IMR-90 (cell line): Measurements from ENCODE around the gene IL34. TPM values are rescaled to one million over a fixed set of nuclear protein-coding genes. Genes with fewer than 3 reads are reported as not detected.

Source experiments
- ATAC-seq: fragments of 200-7000 bp; cut with Tn5 transposase; 2 replicates; pipeline ENCODE4 v1.9.1; 2020; ENCODE audit warnings: low read depth, mild to moderate bottlenecking, moderate library complexity
- BruUV-seq: library from RNA; stranded (reverse); fragments of 400-500 nt; replicated peaks from 2 replicates; lab custom pipeline; 2021; lab: Mats Ljungman, UMichigan
- CTCF ChIA-PET: fragments of 300-600 bp; formaldehyde crosslinking; extraction: SDS; loops from one replicate; lab custom pipeline; 2021; ENCODE audit warnings: antibody characterized with exemption; lab: Yijun Ruan, JAX
- POLR2A ChIA-PET: fragments of 300-600 bp; sonication (Branson Sonifier 250); formaldehyde crosslinking; loops from one replicate; lab custom pipeline; 2022; ENCODE audit warnings: antibody characterized with exemption; ENCODE audit not compliant: unreplicated experiment; lab: Charles Lee
- DNase-seq: peaks from one replicate; pipeline ENCODE4 v3.0.0; 2013
- H2AFZ ChIP-seq: replicated peaks from 2 replicates; pipeline ENCODE3; 2013; ENCODE audit warnings: low read length, mild to moderate bottlenecking; ENCODE audit not compliant: poor library complexity
- H2AK5ac ChIP-seq: 2 replicates; pipeline ENCODE4 v1.6.1; 2013; ENCODE audit warnings: low read depth, low read length, inconsistent platforms
- H2AK9ac ChIP-seq: replicated peaks from 2 replicates; pipeline ENCODE3; 2013; ENCODE audit warnings: mild to moderate bottlenecking, low read depth, low read length, moderate library complexity; ENCODE audit not compliant: poor library complexity
- H2BK120ac ChIP-seq: 2 replicates; pipeline ENCODE4 v1.6.1; 2013; ENCODE audit warnings: low read depth, low read length, inconsistent platforms
- H2BK15ac ChIP-seq: 3 replicates; pipeline ENCODE4 v1.6.1; 2013; ENCODE audit warnings: low read depth, low read length, inconsistent platforms
- H2BK20ac ChIP-seq: 2 replicates; pipeline ENCODE4 v1.6.1; 2013; ENCODE audit warnings: low read depth, mild to moderate bottlenecking, inconsistent platforms, low read length, moderate library complexity
- H2BK5ac ChIP-seq: 2 replicates; pipeline ENCODE4 v1.6.1; 2013; ENCODE audit warnings: mild to moderate bottlenecking, low read depth, low read length, inconsistent platforms; ENCODE audit not compliant: poor library complexity, severe bottlenecking
- H3K14ac ChIP-seq: replicated peaks from 2 replicates; pipeline ENCODE4 v1.6.1; 2013; ENCODE audit warnings: low read depth, low read length, inconsistent platforms
- H3K18ac ChIP-seq: 2 replicates; pipeline ENCODE4 v1.6.1; 2013; ENCODE audit warnings: low read depth, low read length, control low read depth
- H3K23ac ChIP-seq: 2 replicates; pipeline ENCODE4 v1.6.1; 2013; ENCODE audit warnings: low read depth, low read length, inconsistent platforms
- H3K27ac ChIP-seq: 2 replicates; pipeline ENCODE4 v1.5.1; 2013; ENCODE audit warnings: mild to moderate bottlenecking, control low read depth, low read length; ENCODE audit not compliant: insufficient read depth
- H3K27me3 ChIP-seq: 2 replicates; pipeline ENCODE4 v1.6.1; 2013; ENCODE audit warnings: low read length; ENCODE audit not compliant: control insufficient read depth, insufficient read depth
- H3K36me3 ChIP-seq: 2 replicates; pipeline ENCODE4 v1.6.1; 2013; ENCODE audit warnings: low read length, mixed read lengths; ENCODE audit not compliant: control insufficient read depth, insufficient read depth
- H3K4ac ChIP-seq: 2 replicates; pipeline ENCODE4 v1.6.1; 2013; ENCODE audit warnings: low read depth, low read length, inconsistent platforms
- H3K4me1 ChIP-seq: 2 replicates; pipeline ENCODE4 v1.6.1; 2013; ENCODE audit warnings: low read length, mixed read lengths; ENCODE audit not compliant: control insufficient read depth, insufficient read depth
- H3K4me2 ChIP-seq: 2 replicates; pipeline ENCODE4 v1.6.1; 2013; ENCODE audit warnings: low read depth, mild to moderate bottlenecking, control low read depth, low read length, moderate library complexity
- H3K4me3 ChIP-seq: 2 replicates; pipeline ENCODE4 v1.5.1; 2013; ENCODE audit warnings: low read depth, mild to moderate bottlenecking, control low read depth, low read length, moderate library complexity; ENCODE audit not compliant: insufficient read depth
- H3K56ac ChIP-seq: 2 replicates; pipeline ENCODE4 v1.6.1; 2013; ENCODE audit warnings: low read length, inconsistent platforms; ENCODE audit not compliant: insufficient read depth; ENCODE audit errors: extremely low read depth
- H3K79me1 ChIP-seq, 2 experiments: 2 replicates each; pipeline ENCODE4 v1.6.1; 2013; ENCODE audit warnings: low read length in 2 of 2, inconsistent platforms in 1 of 2, low read depth in 1 of 2
- H3K9ac ChIP-seq: 2 replicates; pipeline ENCODE4 v1.6.1; 2013; ENCODE audit warnings: low read depth, low read length, control low read depth
- H3K9me1 ChIP-seq: 2 replicates; pipeline ENCODE4 v1.6.1; 2013; ENCODE audit warnings: low read length, inconsistent platforms; ENCODE audit not compliant: insufficient read depth
- H3K9me3 ChIP-seq: 2 replicates; pipeline ENCODE4 v1.6.1; 2013; ENCODE audit warnings: low read length; ENCODE audit not compliant: control insufficient read depth, insufficient read depth
- H4K20me1 ChIP-seq: 2 replicates; pipeline ENCODE4 v1.6.1; 2013; ENCODE audit warnings: low read length, inconsistent platforms; ENCODE audit not compliant: insufficient read depth
- H4K5ac ChIP-seq: 2 replicates; pipeline ENCODE4 v1.6.1; 2013; ENCODE audit warnings: mild to moderate bottlenecking, low read depth, low read length, control low read depth
- H4K8ac ChIP-seq, 2 experiments: 2 replicates each; pipeline ENCODE4 v1.6.1; 2013; ENCODE audit warnings: low read depth in 2 of 2, low read length in 2 of 2, control low read depth in 1 of 2, inconsistent platforms in 1 of 2
- H4K91ac ChIP-seq: 2 replicates; pipeline ENCODE4 v1.6.1; 2013; ENCODE audit warnings: low read depth, low read length, inconsistent platforms; ENCODE audit not compliant: insufficient read depth
- BHLHE40 ChIP-seq: fragments of 150-350 bp; IDR thresholded peaks from 2 replicates; pipeline ENCODE4 v1.6.1; 2016; ENCODE audit warnings: mild to moderate bottlenecking, low read depth, low read length
- CTCF ChIP-seq: conservative IDR thresholded peaks from 2 replicates; pipeline ENCODE4 v1.5.1; 2012; ENCODE audit warnings: mild to moderate bottlenecking, low read depth, low read length, improper control_type of control experiment
- FOS ChIP-seq: fragments of 150-350 bp; IDR thresholded peaks from 2 replicates; pipeline ENCODE4 v1.6.1; 2016; ENCODE audit warnings: low read depth, low read length
- MAFK ChIP-seq: IDR thresholded peaks from 2 replicates; pipeline ENCODE4 v1.6.1; 2012; ENCODE audit warnings: low read depth, low read length, improper control_type of control experiment
- MXI1 ChIP-seq: IDR thresholded peaks from 2 replicates; pipeline ENCODE4 v1.6.1; 2012; ENCODE audit warnings: low read depth, mild to moderate bottlenecking, low read length, moderate library complexity, borderline replicate concordance
- NFE2L2 ChIP-seq: fragments of 150-350 bp; IDR thresholded peaks from 2 replicates; pipeline ENCODE4 v1.6.1; 2016; ENCODE audit warnings: low read depth, mild to moderate bottlenecking, low read length
- RAD21 ChIP-seq: IDR thresholded peaks from 2 replicates; pipeline ENCODE4 v1.6.1; 2012; ENCODE audit warnings: low read length, improper control_type of control experiment
- SMC3 ChIP-seq: fragments of 150-350 bp; IDR thresholded peaks from 2 replicates; pipeline ENCODE4 v1.6.1; 2016; ENCODE audit warnings: low read depth, mild to moderate bottlenecking, antibody characterized with exemption, low read length, moderate library complexity
- USF2 ChIP-seq: fragments of 150-350 bp; IDR thresholded peaks from 2 replicates; pipeline ENCODE4 v1.6.1; 2017; ENCODE audit warnings: mild to moderate bottlenecking, antibody characterized with exemption, low read length, low read depth
- WGBS, 2 experiments: methylation state at CpG; one replicate each; pipeline versions ENCODE4 v1.1.5 to v1.1.7; 2013; ENCODE audit warnings: missing lambda C conversion rate in 2 of 2; ENCODE audit not compliant: insufficient read length in 1 of 2; ENCODE audit errors: extremely low coverage in 2 of 2; 5-methylcytosine and 5-hydroxymethylcytosine counted together
- dilution Hi-C: fragments of 300-500 bp; cut with HindIII; formaldehyde crosslinking; loops from one replicate; pipeline ENCODE4 v1.14.3; 2018; ENCODE audit warnings: low sequenced_read_pairs; ENCODE audit not compliant: unreplicated experiment
- in situ Hi-C: fragments of 300-500 bp; cut with MboI; formaldehyde crosslinking; loops from 3 replicates; pipeline ENCODE4 v1.14.3; 2019; ENCODE audit warnings: low sequenced_read_pairs, inconsistent platforms, mixed read lengths
- intact Hi-C: fragments of 100-400 bp; cut with micrococcal nuclease; formaldehyde crosslinking; loops from 2 replicates; pipeline ENCODE4 v1.10.0; 2022
- polyA plus RNA-seq, 3 experiments: library from polyadenylated mRNA; depleted of rRNA; stranded (reverse); fragments of >200 nt; gene quantifications; 2 replicates each; pipeline ENCODE4 v1.2.3, GENCODE V29; 2012; ENCODE audit warnings: low replicate concordance in 1 of 3
- total RNA-seq: library from RNA; depleted of rRNA; stranded (reverse); fragments of >200 nt; gene quantifications from 2 replicates; pipeline ENCODE4 v1.2.3, GENCODE V29; 2012

IL34 gene
- total and polyA plus RNA-seq, 2 of the 4 experiments (the other 2 are of a cell fraction) = 1.3 to 2.5 TPM

- dilution Hi-C loops (no loop called here), intact Hi-C loops (loop anchor here (1.0 to 5.0 kb wide), 5 partner anchors 82 to 285 kb away; no protein-coding TSS in a partner anchor), in situ Hi-C loops (loop anchor here (5.0 kb wide), 2 partner anchors 82 to 122 kb away; no protein-coding TSS in a partner anchor)
- peak; percentile 78 for DNase-seq
- Histone ChIP-seq H3K36me3 (no peaks in the 10 kb centered on the region), H2AK9ac (peak overlapping the region; percentile 89), H3K79me1 (no peaks in the 10 kb centered on the region), H4K20me1 (no peaks in the 10 kb centered on the region), H2BK120ac (peak overlapping the region; percentile 81), H3K23ac (peak overlapping the region; percentile 72; the same call in 1 of the 2 replicates), H3K9me1 (no peaks in the 10 kb centered on the region; the same call in 1 of the 2 replicates), H2BK5ac (no peak overlapping the region), H3K4me1 (peaks cover 3% of the 10 kb centered on the region), H3K9me3 (no peaks in the 10 kb centered on the region), H2BK15ac (peak overlapping the region; percentile 6; the same call in 1 of the 3 replicates), H3K4me2 (peak overlapping the region; percentile 91), H3K14ac (peak overlapping the region; percentile 89; the same call in 1 of the 2 replicates), H3K27me3 (no peaks in the 10 kb centered on the region), H2AFZ (peak overlapping the region; percentile 94), H3K56ac (no peak overlapping the region), H3K4ac (peak overlapping the region; percentile 50; the same call in 1 of the 2 replicates), H3K27ac (no peak overlapping the region), H2BK20ac (peak overlapping the region; percentile 79; the same call in 1 of the 2 replicates), H4K91ac (no peak overlapping the region), H3K18ac (peak overlapping the region; percentile 51; the same call in 1 of the 2 replicates), H3K9ac (peak overlapping the region; percentile 54), H4K8ac (peak overlapping the region in 1 of 2 experiments; percentile 87; a peak in 2 of 4 replicates), H3K4me3 (peak overlapping the region; percentile 16; the same call in 1 of the 2 replicates), H4K5ac (peak overlapping the region; percentile 31; the same call in 1 of the 2 replicates), H2AK5ac (peak overlapping the region; percentile 82)
- peak; percentile 88 for ATAC-seq
- BruUV-seq = no TSS peak
- 56% methylated on average over 23 of the region's 35 CpGs; no CpG with 5 or more reads in 1 of the 2 experiments for WGBS, 2 experiments
- TF ChIP-seq CTCF (peak; percentile 97), USF2 (peak; percentile 66; the same call in 1 of the 2 replicates), NFE2L2 (0 out of 2 replicates have a peak, but pooled peaks have one; percentile 14), MAFK (no peak), FOS (no peak), SMC3 (peak; percentile 94), MXI1 (no peak), RAD21 (peak; percentile 98), BHLHE40 (no peak)
- ChIA-PET CTCF (interaction anchor here (0.5 to 1.8 kb wide), 10 partner anchors 16 to 331 kb away, joined by 3 to 9 read pairs (median 4); no protein-coding TSS in a partner anchor), POLR2A (interaction anchor here (0.7 kb wide), 1 partner anchor 120 kb away, joined by 3 read pairs; no protein-coding TSS in a partner anchor)
Measured at GRCh38 chr16:70653809-70654771, 7.7 kb downstream of the IL34 start.
